HG02759 (cell line): Measurements from ENCODE around the gene RASL10B.
"Not testable (repeated sequence)": the region's sequence is repeated elsewhere in the genome, so short reads cannot be mapped to it uniquely, and the experiment has no call there.

Source experiments
- ATAC-seq: cut with Tn5 transposase; IDR thresholded peaks from one replicate; pipeline ENCODE4 v1.9.1; 2021; ENCODE audit warnings: mild to moderate bottlenecking, moderate library complexity; ENCODE audit not compliant: unreplicated experiment

Gene RASL10B

GRCh38 chr17:35731239-35731916 lies at the start of gene RASL10B:
Gene RASL10B (plus strand): TSS chr17:35731639. CDS start chr17:35735185, 3,546 bp downstream.
- no peak for ATAC-seq

GRCh38 chr17:35683591-35683990 lies 47.8 kb upstream of the RASL10B start:
- no peak for ATAC-seq

- ATAC-seq = no peak
Observed at GRCh38 chr17:35684055-35684802, 47.2 kb upstream of the RASL10B start.

GRCh38 chr17:35692512-35693210 lies 38.8 kb upstream of the RASL10B start:
- ATAC-seq = no peak

- no peak for ATAC-seq
Observed at GRCh38 chr17:35693662-35694061, 37.8 kb upstream of the RASL10B start.

GRCh38 chr17:35694906-35695305 lies 36.5 kb upstream of the RASL10B start:
- no peak for ATAC-seq

- ATAC-seq = no peak
Observed at GRCh38 chr17:35695613-35696012, 35.8 kb upstream of the RASL10B start.

GRCh38 chr17:35698800-35699199 lies 32.6 kb upstream of the RASL10B start:
- no peak for ATAC-seq

- ATAC-seq = no peak
Observed at GRCh38 chr17:35700150-35700549, 31.3 kb upstream of the RASL10B start.

GRCh38 chr17:35701491-35701890 lies 29.9 kb upstream of the RASL10B start:
- no peak for ATAC-seq

GRCh38 chr17:35703308-35703707 lies 28.1 kb upstream of the RASL10B start:
- ATAC-seq = not testable (repeated sequence)

- ATAC-seq = no peak
Observed at GRCh38 chr17:35705230-35705629, 26.2 kb upstream of the RASL10B start.

- no peak for ATAC-seq
Observed at GRCh38 chr17:35705705-35706104, 25.7 kb upstream of the RASL10B start.

- ATAC-seq = no peak
Observed at GRCh38 chr17:35708149-35708548, 23.3 kb upstream of the RASL10B start.

- no peak for ATAC-seq
Observed at GRCh38 chr17:35708951-35709350, 22.5 kb upstream of the RASL10B start.

GRCh38 chr17:35709874-35710273 lies 21.6 kb upstream of the RASL10B start:
- no peak for ATAC-seq

- ATAC-seq = no peak
Observed at GRCh38 chr17:35710950-35711349, 20.5 kb upstream of the RASL10B start.

- ATAC-seq = no peak
Observed at GRCh38 chr17:35713069-35713728, 18.2 kb upstream of the RASL10B start.

GRCh38 chr17:35714988-35715387 lies 16.5 kb upstream of the RASL10B start:
- ATAC-seq = no peak

- ATAC-seq = no peak
Observed at GRCh38 chr17:35715416-35715815, 16.0 kb upstream of the RASL10B start.

- no peak for ATAC-seq
Observed at GRCh38 chr17:35716173-35716572, 15.3 kb upstream of the RASL10B start.
